SU-DHL-6 (cell line): Measurements from ENCODE around the gene ERMP1.

Source experiments
- CTCF ChIP-seq: fragments of 200-600 bp; sonication (generic); IDR thresholded peaks from one replicate; pipeline ENCODE4 v1.5.1; 2017; ENCODE audit warnings: antibody characterized with exemption, mild to moderate bottlenecking, low read length, moderate library complexity; ENCODE audit not compliant: insufficient read depth, poor library complexity, severe bottlenecking
- EZH2phosphoT487 ChIP-seq: fragments of 200-600 bp; sonication (generic), shearing (Covaris generic); conservative IDR thresholded peaks from 2 replicates; pipeline ENCODE4 v1.6.1; 2018; ENCODE audit warnings: mild to moderate bottlenecking, antibody characterized with exemption, low read length, moderate library complexity, mixed read lengths

- TF ChIP-seq CTCF (no peak), EZH2phosphoT487 (no peak)
Measured at GRCh38 chr9:5841771-5842573, 9.1 kb upstream of the ERMP1 start.
